T-helper 2 cell (primary cell): ENCODE results near the gene CARM1.
"Not testable (repeated sequence)": the region's sequence is repeated elsewhere in the genome, so short reads cannot be mapped to it uniquely, and the experiment has no call there.

Experiments
- DNase-seq, 5 experiments: peaks; one replicate each; pipeline versions ENCODE4 v3.0.0 to v3.0.0-alpha.2; 2012 to 2022

CARM1 gene

DNA sequence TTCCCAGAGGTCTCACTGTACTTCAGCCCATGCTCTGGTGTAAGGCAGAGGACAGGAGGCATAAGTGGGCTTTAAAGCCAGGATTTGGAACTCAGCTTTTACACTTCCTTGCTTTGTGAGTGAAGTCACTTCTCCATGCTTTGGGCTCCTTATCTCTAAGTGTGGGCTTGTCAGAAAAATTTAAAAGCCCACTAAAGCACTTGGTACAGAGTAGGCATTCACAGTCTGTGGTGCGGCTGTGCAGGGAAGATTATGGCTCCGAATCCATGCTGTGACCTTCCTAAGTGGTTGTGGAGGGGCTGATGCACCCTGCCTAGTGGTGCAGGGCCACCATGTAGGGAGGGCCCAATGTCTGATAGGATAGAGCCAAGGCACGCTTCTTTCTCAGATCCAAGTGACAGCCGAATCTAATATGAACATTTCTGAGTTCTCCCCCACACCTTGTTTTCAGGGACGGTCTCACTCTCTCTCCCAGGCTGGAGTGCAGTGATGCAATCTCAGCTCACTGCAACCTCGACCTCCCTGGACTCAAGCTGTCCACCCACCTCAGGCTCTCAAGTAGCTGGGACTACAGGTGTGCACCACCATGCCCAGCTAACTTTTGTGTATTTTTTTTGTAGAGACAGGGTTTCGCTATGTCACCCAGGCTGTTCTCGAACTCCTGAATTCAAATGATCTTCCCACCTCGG lies 64.2 kb downstream of the CARM1 start:
- no peak for DNase-seq

DNA sequence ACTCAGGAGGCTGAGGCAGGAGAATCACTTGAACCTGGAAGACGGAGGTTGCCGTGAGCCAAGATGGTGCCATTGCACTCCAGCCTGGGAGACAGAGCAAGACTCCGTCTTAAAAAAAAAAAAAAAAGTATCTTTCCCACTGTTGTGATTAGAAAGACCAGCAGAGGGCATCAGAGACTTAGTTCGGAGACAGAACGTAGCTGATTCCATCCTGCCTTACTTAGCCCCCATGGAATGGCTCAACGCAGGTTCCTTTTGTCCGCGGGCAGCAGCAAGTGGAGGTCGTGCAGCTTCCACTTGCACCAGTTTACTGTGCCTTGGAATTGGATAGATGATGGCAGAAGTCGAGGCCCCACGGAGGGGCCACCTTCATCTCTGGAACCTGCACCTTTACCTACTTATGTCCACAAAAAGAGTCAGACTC lies 65.3 kb downstream of the CARM1 start:
- peak in 2 of 5 experiments; percentile 37 to 65 for DNase-seq

DNA sequence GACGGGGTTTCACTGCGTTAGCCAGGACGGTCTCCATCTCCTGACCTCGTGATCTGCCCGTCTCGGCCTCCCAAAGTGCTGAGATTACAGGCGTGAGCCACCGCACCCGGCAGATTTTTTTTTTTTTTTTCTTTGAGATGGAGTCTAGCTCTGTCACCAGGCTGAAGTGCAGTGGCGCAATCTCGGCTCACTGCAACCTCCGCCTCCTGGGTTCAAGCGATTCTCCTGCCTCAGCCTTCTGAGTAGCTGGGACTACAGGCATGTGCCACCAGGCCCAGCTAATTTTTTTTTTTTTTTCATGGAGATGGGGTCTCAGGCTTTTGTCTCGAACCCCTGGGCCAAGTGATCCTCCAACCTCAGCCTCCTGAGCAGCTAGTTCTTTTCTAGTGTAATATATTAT lies 70.3 kb downstream of the CARM1 start:
- DNase-seq, result not testable (repeated sequence)

DNA sequence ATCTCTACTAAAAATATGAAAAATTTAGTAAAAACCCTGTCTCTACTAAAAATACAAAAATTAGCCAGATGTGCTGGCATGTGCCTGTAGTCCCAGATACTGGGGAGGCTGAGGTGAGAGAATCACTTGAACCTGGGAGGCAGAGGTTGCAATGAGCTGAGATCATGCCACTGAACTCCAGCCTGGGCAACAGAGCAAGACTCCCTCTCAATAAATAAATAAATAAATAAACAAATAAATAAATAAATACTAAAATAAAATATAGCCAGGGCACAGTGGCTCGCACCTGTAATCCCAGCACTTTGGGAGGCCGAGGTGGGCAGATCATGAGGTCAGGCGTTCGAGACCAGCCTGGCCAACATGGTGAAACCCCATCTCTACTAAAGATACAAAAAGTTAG lies 72.1 kb downstream of the CARM1 start:
- DNase-seq, result not testable (repeated sequence)

DNA sequence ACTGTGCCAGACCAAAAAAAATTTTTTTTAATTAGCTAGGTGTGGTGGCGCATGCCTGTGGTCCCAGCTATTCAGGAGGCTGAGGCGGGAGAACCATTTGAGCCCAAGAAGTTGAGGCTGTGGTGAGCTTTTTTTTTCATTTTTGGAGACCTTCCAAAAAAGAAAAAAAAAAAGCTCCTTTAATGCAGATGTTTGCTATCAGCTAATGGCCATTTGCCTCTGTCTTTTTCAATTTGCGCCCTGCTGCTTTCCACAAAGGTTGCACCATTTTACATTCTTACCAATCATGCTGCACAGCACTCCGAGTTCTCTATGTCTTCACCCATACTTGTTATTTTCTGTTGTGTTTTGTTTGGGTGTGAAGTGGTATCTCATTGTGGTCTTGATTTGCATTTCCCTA lies 73.9 kb downstream of the CARM1 start:
- DNase-seq, result no peak

DNA sequence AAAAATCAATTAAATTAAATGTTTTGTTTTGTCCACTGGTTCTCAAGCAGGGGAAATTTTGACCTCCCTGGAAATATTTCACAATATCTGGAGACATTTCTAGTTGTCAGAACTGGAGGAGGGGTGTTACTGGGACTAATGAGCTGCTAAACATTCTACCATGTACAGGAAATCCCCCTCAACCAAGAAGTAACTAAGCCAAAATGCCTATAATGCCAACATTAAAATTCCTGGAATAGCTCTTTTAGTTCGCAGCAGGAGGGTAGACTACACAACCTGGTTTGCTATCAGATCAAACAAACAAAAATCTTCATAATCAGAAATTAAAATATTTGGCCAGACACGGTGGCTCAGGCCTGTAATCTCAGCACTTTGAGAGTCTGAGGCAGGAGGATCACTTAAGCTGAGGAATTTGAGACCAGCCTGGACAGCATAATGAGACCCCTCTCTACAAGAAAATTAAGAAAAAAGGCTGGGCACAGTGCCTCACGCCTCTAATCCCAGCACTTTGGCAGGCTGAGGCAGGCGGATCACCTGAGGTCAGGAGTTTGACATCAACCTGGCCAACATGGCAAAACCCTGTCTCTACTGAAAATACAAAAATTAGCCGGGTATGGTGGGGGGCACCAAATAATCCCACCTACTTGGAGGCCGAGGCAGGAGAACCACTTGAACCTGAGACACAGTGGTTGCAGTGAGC lies 75.8 kb downstream of the CARM1 start:
- no peak for DNase-seq

DNA sequence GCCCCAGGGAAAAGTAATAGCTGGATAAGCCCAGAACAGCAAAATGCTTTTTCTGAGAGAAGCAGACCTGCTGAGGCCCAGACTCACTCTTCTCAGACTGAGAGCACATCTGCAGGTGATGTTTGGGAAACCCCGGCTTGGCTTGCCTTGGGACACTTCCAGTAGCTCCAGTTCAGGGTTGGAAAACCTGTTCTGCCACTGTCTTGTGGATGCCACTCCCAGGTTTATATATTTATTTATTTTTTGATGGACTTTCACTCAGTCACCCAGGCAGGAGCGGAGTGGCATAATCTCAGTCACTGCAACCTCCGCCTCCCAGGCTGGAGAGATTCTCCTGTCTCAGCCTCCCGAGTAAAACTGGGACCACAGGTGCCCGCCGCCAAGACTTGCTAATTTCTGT lies 81.5 kb downstream of the CARM1 start:
- DNase-seq, result no peak

DNA sequence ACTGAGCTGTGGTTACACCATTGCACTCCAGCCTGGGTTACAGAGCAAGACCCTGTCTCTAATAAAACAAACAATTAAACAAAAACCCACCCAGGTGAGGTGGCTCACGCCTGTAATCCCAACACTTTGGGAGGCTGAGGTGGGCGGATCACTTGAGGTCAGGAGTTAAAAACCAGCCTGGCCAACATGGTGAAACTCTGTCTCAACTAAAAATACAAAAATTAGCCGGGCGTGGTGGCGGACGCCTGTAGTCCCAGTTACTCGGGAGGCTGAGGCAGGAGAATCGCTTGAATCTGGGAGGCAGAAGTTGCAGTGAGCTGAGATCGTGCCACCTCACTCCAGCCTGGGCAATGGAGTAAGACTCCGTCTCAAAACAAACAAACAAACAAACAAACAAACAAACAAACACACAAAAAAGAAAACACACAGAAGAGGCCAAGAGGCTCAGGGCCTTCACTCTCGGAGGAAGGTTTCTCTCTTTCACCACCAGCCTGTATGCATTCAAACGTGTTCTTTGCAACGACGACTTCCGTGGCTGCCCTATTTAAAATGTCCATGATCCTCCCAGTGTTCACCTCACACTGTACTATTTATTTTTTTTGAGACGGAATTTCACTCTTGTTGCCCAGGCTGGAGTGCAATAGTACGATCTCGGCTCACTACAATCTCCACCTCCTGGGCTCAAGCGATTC lies 88.1 kb downstream of the CARM1 start:
- not testable (repeated sequence) for DNase-seq

DNA sequence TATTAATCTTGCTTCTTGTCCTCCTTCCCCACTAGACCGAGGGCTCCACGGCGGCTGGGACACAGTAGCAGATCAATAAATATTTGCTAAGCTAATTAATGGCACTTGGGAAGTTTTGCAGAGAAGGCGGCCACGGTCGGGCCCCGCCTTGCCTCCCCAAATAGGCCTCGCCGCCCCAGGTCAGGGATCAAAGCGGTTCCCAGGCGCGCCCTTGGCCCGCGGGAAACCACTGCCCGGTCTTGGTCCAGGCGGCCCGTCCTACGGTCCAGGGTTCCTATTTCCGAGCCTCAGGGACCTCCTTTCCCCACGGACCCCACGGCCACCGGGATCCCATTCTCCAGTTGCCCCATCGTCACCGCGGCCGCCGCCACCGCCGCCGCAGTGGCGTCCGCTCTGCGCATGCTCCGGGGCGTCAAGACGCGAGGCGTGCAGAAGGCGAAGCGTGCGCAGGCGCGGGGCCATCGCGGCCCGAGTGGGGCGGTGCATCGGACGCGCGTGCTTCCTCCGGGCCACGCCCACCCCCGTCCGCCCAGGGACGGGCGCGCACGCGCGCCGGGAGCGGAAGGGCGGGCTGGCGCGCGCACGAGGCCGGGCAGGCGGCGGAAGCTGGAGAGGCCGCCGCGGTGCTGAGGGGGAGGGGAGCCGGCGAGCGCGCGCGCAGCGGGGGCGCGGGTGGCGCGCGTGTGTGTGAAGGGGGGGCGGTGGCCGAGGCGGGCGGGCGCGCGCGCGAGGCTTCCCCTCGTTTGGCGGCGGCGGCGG lies 89.1 kb downstream of the CARM1 start, which contains the start of gene SMARCA4:
Gene SMARCA4, plus strand, starts transcription at position 717 of the 759 bp plus-strand sequence. CDS start 23,122 bp downstream, outside the sequence.
- peak; percentile 97 to 99 (median 98) for DNase-seq

DNA sequence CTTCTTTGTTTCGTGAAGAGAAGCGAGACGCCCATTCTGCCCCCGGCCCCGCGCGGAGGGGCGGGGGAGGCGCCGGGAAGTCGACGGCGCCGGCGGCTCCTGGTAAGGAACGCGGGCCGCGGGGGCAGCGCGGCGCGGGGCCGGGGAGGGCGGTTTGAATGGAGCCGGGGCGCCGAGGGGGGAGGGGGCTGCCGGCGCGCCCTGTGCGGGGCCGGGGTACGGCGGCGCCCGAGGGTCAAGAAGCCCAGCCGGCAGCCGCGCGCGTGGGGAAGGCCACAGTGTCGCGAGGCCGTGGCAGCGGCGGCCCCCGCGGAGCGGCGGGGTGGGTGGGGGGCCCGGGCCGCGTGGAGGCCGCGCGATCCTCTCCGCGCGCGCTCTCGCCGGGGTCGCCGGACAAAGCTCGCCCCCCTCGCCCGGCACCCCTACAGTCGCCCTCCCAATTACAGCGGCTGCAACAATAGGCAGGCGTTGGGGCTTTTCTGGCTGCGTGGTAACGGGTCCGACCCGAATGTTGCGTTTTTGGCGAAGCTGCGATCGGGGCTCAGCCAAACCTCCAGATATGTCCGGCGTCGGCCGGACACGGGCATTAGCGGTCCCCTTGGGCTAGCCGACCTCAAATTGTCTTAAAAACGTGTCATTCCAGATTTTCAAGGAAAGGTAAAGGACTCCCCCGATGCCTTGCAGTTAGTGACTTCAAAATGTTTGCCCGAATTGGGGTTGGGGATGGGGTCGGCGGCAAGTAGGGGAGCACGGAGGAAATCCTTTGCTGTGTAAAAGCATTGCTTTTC lies 89.9 kb downstream of the CARM1 start:
- peak in 1 of 5 experiments; percentile 80 for DNase-seq

DNA sequence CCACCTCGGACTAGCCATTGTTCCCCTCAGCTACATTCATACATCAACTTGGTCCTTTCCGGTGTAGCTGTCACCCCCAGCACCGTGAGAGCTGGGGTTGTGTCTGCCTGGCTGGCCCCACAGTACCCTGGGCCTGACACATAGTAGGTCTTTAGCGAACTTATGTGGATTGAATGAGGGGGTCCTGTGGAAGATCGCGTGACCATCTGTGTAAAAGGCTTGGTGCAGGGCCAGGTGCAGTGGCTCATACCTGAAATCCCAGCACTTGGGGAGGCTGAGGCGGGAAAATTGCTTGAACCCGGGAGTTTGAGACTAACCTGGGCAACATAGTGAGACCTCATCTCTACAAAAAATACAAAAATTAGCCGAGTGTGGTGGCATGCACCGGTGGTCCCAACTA lies 91.5 kb downstream of the CARM1 start:
- DNase-seq, result no peak

DNA sequence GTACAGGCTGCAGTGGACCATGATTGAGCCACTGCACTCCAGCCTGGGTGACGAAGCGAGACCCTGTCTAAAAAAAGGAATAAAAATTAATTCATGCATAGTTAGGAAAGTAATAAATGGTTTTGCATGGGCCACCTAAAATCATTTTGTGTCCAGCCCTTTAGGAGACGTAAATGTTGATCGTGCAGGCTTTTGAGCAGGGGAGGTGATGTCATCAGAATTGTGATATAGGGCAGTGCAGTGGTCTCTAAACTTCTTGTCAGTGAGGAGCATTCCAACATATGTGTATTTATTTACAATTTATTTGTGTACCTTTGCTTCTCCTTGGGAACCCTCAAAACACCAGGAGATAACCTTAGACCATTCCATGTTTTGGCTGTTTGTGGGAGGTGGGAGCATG lies 92.5 kb downstream of the CARM1 start:
- DNase-seq, result no peak

DNA sequence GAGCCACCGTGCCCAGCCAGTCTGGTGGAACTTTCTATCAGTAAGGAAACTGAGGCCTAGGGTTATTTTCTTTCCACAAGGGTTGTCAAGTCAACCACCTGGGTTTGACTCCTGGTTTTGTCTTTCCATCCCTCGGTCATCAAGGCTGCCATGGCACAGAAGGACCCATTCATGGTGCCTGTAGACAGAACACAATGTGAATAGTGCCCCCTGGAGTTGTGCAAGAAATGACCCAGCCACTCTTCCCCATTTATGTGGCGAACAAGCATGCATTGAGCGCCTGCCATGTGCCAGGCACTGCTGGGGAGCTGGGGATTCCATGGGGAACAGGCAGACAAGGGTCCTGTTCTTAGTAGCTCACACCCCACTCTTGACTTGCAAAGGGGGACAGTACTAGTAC lies 93.5 kb downstream of the CARM1 start:
- no peak for DNase-seq

DNA sequence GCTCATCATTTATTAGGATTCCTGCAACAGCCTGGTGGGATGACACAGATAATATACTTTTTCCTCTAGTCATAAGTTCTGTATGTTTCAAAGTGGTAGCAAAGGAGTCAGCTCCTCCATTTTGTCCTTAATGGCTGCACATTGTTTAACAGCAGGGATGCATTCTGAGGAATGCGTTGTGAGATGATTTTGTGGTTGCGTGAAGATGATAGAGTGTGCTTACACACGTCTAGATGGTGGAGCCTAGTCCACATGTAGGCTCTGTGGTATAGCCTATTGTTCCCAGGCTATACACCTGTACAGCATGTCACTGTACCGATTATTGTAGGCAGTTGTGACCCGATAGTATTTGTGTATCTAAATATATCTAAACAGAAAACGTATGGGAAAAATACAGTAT lies 94.0 kb downstream of the CARM1 start:
- no peak for DNase-seq

DNA sequence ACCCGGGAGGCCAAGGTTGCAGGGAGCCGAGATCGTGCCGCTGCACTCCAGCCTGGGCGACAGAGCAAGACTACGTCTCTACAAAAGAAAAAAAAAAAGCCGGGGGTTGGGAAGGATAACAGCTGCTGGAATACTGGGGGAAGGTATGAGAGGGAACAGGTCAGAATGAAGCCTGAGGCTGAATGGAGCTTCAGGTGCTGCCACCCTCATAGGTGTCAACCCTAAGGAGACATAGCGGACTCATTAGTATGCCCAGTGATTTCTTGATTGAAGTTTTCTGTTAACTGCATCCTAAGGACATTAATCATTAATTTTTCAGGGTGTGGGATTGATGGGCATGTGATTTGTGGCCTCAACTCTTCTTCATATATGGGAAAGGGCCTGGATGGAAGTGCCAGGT lies 95.5 kb downstream of the CARM1 start:
- DNase-seq, result no peak

DNA sequence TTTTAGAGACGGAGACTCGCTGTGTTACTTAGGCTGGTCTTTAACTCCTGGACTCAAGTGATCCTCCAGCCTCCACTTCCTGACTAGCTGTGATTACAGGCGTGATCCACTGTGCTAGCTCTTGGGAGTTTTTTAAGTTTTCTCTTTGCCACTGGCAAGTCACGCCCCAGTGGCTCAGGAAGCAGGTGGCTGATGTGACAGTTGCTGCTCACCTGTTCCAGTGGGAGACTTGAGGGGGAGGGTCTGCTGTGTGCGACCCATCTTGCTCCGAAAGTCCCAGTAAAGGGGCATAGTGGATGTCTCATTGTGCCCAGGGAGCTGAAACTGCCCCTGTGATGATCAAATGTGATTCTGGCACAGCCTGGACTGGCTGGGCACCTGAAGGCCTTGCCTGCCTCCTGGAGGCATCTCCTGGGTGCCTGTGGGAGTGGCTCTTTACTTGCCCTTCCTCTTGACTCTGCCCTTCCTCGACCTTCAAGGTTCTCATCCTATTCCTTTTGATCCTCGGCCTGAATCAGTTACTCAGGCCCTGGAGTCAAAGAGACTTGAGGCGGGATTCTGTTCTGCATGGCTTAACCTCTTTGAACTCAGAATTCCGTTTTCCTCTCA lies 97.3 kb downstream of the CARM1 start:
- DNase-seq, result no peak

DNA sequence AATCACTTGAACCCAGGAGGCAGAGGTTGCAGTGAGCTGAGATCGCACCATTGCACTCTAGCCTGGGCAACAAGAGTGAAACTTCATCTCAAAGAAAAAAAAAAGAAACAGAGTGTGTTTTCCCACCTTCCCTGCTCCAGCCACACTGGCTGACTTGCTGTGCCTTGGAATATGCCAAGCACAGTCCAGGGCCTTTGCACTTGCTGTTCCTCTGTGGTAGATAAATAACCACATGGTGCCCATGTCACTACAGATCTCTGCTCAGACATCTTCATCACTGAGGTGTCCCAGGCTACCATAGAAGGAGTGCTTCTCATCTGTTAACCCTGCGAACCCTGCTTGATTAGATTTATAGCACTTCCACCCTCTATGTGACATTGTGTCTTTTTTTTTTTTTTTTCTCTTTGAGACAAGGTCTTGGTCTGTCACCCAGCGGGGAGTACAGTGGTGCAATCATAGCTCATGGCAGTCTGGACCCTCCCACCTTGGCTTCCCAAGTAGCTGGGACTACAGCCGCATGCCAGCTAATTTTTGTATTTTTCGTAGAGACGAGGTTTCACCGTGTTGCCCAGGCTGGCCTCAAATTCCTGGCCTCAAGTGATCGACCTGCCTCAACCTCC lies 99.9 kb downstream of the CARM1 start:
- no peak for DNase-seq
